ENCODE results near the gene YARS2.

Gene YARS2

GRCh38 chr12:32755654-32756475 is at the start of gene YARS2:
TSS of gene YARS2 (minus strand) at chr12:32755897. CDS start at chr12:32755874, 23 bp downstream.
- peak; percentile 90 to 93 for ATAC-seq

DNA sequence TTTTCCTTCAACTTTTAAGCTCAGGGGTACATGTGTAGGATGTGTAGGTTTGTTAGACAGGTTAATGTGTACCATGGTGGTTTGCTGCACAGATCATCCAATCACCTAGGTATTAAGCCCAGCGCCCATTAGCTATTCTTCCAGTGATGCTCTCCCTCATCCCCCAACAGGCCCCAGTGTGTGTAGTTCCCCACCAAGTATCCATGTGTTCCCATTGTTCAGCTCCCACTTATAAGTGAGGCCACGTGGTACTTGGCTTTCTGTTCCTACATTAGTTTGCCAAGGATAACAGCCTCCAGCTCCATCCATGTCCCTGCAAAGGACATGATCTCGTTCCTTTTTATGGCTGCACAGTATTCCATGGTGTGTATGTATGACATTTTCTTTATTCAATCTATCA is 48.6 kb upstream of the YARS2 start:
- ATAC-seq: no peak

- no peak for ATAC-seq
Measured at GRCh38 chr12:32801269-32801980, 45.7 kb upstream of the YARS2 start.

GRCh38 chr12:32794281-32794680 is 38.6 kb upstream of the YARS2 start:
- no peak for ATAC-seq

- no peak for ATAC-seq
Measured at GRCh38 chr12:32789916-32790315, 34.2 kb upstream of the YARS2 start.

- no peak for ATAC-seq
Measured at GRCh38 chr12:32789446-32789845, 33.7 kb upstream of the YARS2 start.

DNA sequence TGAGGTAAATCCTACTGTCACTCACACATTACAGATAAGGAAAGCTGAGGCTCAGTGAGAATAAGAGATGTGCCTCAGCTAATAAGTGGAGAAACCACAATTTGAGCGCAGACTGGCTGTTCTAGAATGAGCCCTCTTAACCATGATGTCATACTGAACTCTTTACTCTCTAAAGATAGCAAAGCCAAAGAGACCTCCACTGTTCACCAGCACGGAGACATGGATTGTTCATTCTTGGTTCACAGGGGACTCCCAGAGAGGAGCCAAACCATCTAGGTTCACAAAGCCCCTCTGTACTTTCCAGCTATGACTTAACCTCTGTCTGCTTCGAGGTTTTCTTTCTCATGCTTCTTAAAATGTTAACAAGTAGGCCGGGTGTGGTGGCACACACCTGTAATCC is 32.7 kb upstream of the YARS2 start:
- ATAC-seq: no peak

DNA sequence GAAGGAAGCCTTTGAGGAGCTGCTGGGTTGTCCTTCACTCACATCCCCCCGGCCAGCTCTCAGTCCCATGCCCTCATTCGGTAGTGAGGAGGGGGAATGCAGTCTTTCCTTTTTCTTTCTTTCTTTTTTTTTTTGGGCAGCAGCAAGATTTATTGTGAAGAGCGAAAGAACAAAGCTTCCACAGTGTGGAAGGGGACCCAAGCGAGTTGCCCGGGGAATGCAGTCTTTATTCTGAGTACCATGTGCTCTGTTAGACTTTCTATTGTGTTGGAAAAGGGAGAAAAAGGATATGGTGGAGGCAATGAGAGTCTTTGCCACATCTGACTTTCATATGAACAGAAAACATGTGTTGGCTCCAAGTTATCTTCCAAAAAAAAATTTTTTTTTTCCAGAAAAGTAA is 29.9 kb upstream of the YARS2 start:
- no peak for ATAC-seq

GRCh38 chr12:32783029-32783428 is 27.3 kb upstream of the YARS2 start:
- no peak for ATAC-seq

- no peak for ATAC-seq
Measured at GRCh38 chr12:32780071-32780470, 24.4 kb upstream of the YARS2 start.

DNA sequence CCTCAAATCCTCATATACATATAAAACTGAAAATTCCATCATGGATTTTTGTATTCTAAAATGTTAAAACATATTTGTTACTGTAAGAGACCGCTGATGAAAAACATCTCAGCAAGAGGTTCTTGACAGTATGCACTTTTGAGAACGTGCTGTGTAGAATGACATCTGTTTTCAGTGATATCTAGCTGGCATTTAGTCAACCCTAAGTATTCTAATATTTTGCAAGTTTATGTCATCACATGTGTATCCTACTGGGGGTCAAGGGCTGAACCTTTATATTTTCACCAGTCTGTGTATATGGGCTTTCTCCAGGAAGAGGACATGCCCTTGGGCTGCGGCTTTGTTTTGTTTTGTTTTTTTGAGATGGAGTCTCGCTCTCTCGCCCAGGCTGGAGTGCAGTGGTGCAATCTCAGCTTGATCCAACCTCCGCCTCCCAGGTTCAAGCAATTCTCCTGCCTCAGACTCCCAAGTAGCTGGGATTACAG is 22.0 kb upstream of the YARS2 start:
- no peak for ATAC-seq

DNA sequence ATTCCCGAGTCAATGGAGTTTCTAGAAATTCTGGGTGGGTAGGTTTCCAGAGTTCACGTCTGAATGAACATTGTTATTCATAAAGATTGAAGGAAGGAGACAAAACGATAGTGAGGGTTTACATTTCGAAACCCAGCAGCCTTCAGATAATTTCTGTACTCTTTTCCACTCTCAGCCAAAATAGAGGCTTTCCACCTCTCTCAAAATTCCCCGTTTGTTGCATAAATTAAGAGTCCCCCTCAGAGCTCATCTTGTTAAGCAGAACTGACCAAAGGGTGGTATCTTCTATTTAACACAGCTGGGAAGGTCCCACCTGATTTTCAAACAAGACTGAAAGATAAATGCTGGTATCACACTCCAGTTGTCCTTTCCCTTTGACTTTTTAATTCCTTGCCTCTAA is 21.5 kb upstream of the YARS2 start:
- ATAC-seq: no peak

- no peak for ATAC-seq
Measured at GRCh38 chr12:32776258-32776657, 20.6 kb upstream of the YARS2 start.

DNA sequence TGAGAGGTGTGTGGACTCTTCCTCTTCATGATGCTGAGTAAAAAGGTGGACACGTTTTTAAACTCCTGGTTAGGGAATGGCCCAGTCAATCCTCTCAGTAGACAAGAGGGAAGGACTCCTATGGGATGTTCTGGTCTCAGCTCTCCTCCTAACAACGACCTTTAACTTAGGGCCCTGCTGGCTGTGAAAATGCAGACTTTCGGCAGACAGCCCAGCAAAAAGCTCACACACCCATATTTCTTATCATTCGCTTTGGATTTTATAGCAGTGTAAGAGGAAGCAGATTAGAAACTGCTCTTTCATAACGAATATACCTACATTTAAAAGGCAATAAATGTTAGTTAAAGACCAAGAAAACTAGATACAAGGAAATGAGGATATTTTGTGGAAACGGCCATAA is 18.0 kb upstream of the YARS2 start:
- ATAC-seq: no peak

DNA sequence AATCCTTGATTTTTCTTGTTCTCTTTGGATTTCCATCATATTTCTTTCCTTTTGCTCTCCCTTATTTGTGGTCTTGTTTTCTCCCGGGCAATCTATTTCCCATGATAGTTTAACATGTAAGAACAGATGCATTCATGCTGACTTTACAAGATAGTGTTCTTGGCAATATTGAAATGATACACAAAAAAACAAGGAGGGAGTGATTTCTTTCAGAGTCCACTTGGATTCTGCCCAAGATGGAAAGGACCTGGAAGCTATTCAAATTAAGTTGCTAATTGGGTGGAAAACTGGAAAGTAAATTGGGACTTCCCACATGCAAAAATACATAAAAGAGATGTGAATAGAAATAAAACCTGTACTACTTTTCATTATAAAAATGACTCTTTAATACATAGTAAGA is 14.4 kb upstream of the YARS2 start:
- no peak for ATAC-seq

- no peak for ATAC-seq
Measured at GRCh38 chr12:32768518-32768917, 12.8 kb upstream of the YARS2 start.

DNA sequence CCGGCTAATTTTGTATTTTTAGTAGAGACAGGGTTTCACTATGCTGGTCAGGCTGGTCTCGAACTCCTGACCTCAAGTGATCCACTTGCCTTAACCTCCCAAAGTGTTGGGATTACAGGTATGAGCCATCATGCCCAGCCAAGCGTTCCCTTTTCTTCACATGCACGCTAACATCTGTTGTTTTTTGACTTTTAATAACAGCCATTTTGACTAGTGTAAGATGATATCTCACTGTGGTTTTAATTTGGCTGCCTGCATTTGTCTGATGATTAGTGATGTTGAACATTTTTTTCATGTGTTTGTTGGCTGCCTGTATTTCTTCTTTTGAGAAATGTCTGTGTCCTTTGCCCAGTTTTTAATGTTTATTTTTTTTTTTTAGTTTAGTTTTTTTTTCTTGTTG is 10.2 kb upstream of the YARS2 start:
- ATAC-seq: no peak

- ATAC-seq: no peak
Measured at GRCh38 chr12:32761716-32762115, 6.0 kb upstream of the YARS2 start.

- no peak for ATAC-seq
Measured at GRCh38 chr12:32757157-32757556, 1.5 kb upstream of the YARS2 start.

DNA sequence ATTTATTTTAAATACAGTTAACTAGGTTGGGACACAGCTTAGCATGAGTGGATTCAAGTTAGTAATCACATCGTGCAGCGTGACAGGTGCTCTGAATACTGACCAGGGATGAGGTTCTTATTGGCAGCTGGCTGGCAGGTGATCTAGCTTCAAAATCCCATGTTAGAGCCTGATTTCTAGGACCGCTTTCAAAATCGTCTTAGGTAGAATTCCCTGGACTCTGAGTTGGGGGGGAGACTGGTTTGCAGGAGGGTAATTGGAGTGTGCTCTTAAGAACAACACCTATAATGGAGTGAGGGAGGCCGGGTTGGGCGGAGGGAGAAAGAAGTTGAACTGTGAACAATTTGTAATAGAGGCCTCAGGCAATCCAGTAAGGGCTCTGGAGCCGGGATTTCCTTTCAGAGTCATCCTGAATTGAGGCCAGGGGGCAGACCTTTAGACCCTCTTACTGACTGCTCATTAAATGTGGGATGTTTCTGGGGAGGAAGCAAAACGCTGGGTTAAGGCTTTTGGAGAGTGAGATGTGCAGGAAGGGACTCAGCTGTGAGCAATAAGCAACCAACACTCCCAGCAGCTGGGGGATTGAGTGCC is 874 bp upstream of the YARS2 start:
- ATAC-seq: no peak

DNA sequence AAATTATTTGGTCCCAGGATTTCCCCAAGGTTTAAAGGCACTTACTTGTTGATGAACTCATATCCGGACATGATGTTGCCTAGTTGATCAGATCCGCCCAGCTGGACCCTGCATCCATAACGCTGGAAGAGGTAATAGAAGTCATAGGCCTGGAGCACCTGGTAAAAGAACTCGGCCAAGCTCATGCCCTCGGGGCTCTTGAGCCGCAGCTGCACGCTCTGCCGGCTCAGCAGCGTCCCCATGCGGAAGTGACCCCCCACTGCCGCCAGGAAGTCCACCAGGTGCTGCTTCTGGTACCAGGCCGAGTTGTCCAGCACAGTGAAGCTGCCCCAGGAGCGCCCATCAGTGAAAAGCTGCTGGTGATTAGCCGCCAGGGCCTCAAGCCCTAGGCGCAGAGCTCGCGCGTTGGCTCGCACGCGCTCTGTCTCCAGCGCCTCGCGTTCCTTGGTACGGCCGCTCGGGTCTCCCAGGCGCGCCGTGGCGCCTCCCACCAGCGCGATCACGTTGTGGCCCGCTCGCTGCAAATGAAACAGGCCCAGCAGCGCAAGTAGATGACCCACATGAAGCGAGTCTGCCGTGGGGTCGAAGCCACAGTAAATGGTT is 545 bp downstream of the YARS2 start:
- peak; percentile 61 to 71 for ATAC-seq

- ATAC-seq: no peak
Measured at GRCh38 chr12:32754111-32754510, 1.6 kb downstream of the YARS2 start.

GRCh38 chr12:32753605-32754004 is 2.1 kb downstream of the YARS2 start:
- ATAC-seq: no peak
